ENCODE data around the gene GPR158. TPM values are rescaled to one million over a fixed set of nuclear protein-coding genes. Genes with fewer than 3 reads are reported as not detected.

Gene GPR158
- total RNA-seq, 1 experiment from 2014 or later: 0.24 TPM

- Histone ChIP-seq H4K8ac (replicated peaks; ENCODE audit: insufficient read length, low read depth, low read length) (no peak overlapping the region), H3K4ac (ENCODE audit: low read depth, low read length) (no peak overlapping the region), H3K23ac (ENCODE audit: insufficient read length, low read depth, low read length) (no peak overlapping the region), H4K5ac (ENCODE audit: insufficient read length, low read depth, low read length) (no peak overlapping the region), H2BK20ac (ENCODE audit: low read depth, low read length, poor library complexity, severe bottlenecking) (no peak overlapping the region), H2BK15ac (ENCODE audit: low read depth, low read length) (no peak overlapping the region), H3K23me2 (ENCODE audit: insufficient read length, low read depth, low read length, poor library complexity, severe bottlenecking) (no peaks in the 10 kb centered on the region), H2AFZ (ENCODE audit: low read length) (no peak overlapping the region), H4K20me1 (ENCODE audit: control insufficient read depth, insufficient read depth, insufficient read length) (no peaks in the 10 kb centered on the region), H3K56ac (ENCODE audit: insufficient read length, low read depth, low read length) (no peak overlapping the region), H2BK12ac (ENCODE audit: insufficient read length, low read depth, low read length) (no peak overlapping the region), H2BK120ac (ENCODE audit: low read depth, low read length, poor library complexity, severe bottlenecking) (no peak overlapping the region), H3K27ac (ENCODE audit: insufficient read length, low read depth, low read length) (no peak overlapping the region), H2AK5ac (ENCODE audit: insufficient read length, low read length) (no peak overlapping the region), H3K79me1 (ENCODE audit: insufficient read depth, low read depth, low read length, poor library complexity, severe bottlenecking) (no peaks in the 10 kb centered on the region), H3K4me1 (ENCODE audit: insufficient read depth, low read length) (no peaks in the 10 kb centered on the region), H4K91ac (ENCODE audit: insufficient read length, low read depth, low read length) (no peak overlapping the region), H3T11ph (ENCODE audit: low read length) (no peak overlapping the region), H2BK5ac (ENCODE audit: insufficient read length, low read length) (no peak overlapping the region), H3K9me3 (ENCODE audit: control insufficient read depth, low read depth, low read length) (no peaks in the 10 kb centered on the region), H3K27me3 (ENCODE audit: insufficient read depth, low read length) (no peaks in the 10 kb centered on the region), H3K9ac (ENCODE audit: extremely low read depth, insufficient read length, low read length) (no peak overlapping the region), H3K79me2 (ENCODE audit: insufficient read depth, low read length) (no peaks in the 10 kb centered on the region), H3K4me2 (ENCODE audit: insufficient read depth, insufficient read length, low read length) (no peak overlapping the region), H3K18ac (ENCODE audit: insufficient read length, low read depth, low read length) (no peak overlapping the region), H3K14ac (ENCODE audit: insufficient read depth, low read length) (no peak overlapping the region)
- Mint-ChIP-seq H3K36me3 (ENCODE audit: insufficient read depth in 1 of 3, low read depth in 3 of 3) (no peaks in the 10 kb centered on the region), H3K27ac (peak overlapping the region in 1 of 3 experiments; percentile 68; a peak in 1 of 7 replicates), H3K4me1 (peaks cover 0 to 2% of the 10 kb centered on the region in 2 experiments; a peak in 2 of 4 replicates), H3K4me3 (no peak overlapping the region), H3K9me3 (no peaks in the 10 kb centered on the region; a peak in 1 of 5 replicates), H3K27me3 (ENCODE audit: low read depth) (no peaks in the 10 kb centered on the region)
- DNase-seq: no peak
- no peak for TF ChIP-seq CTCF (conservative IDR thresholded peaks at IDR 0.05)
- WGBS (ENCODE audit: extremely low coverage, insufficient read length, low lambda C conversion rate): no CpG with 5 or more reads among the region's 4 CpGs
These were observed 403.3 kb downstream of the GPR158 start for GRCh38 chr10:25578061-25578460.
